HG03432 (cell line): Measurements from ENCODE around the gene GPRASP2.

Experiments used
- ATAC-seq: cut with Tn5 transposase; IDR thresholded peaks from one replicate; pipeline ENCODE4 v1.9.1; 2021; ENCODE audit warnings: mild to moderate bottlenecking, moderate library complexity; ENCODE audit not compliant: unreplicated experiment

GPRASP2 gene

DNA sequence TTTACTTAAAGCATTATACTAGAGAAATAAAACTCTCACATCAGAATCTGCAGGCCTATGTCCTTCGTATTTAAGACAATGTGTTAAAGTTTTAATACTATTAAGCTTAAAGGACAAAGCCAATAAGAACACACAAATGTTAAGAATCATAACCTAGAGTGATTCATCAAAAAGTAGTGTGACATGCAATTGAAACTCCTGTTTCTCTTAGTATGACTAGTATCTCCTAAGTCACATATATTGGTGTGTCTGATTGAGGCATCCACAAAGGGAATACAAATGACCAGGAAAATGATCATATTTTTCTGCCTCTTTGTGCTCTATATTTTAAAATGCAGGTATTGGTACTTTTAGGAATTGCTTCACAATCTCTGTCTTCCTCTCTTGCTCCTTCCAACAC, 32.1 kb downstream of the GPRASP2 start:
- ATAC-seq: no peak

DNA sequence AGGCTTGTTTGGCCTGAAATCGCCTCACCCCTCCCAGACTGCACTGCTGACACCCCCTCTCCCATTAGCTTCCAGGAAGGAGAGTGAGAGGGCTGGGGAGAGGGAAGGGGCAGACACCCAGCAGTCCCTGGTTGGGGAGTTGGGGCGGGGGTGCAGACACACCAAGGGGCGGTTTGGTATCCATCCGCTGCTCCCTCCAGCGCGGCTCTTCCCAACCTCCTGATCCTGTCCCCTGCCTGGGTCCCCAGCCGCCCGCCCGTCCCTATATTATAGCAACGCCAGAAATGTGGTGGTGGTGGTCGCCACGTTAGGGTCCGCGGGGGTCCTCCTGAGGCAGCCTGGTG, 33.2 kb downstream of the GPRASP2 start:
- no peak for ATAC-seq

DNA sequence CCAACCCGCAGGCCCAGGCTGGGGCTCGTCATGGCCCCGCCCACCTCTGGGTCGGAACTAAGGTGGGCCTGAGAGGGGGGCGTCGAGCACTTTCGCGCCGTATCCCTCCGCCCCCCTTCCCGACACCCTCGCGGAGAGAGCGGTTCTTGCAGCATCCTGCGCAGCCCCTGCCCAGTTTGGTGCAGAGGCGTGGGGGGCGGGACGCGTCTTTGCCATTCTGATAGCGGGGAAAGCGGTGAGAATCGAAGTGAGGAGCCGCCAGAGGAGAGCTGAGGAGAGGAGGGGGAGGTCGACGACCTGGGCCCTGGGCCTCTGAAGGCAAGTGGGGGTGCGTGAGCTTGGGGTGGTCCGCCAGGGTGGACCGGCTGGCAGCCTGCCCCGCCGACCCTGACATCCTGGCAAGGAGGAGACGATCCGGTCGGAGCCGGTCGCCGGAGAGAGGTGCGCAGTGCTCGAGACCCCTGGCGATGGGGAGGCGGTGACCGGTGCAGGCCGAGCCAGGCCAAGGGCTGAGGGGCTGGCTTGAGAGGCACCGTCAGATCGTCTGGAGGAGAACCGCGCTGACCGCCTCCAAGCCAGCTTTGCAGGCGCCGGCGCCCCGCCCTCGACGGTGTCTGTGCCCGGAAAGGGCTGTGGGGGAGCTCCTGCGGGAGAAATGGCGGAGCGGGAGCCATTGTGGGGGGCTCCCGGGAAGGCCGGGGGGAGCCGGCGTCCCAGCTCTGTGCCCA, 33.8 kb downstream of the GPRASP2 start:
- peak; percentile 65 for ATAC-seq

DNA sequence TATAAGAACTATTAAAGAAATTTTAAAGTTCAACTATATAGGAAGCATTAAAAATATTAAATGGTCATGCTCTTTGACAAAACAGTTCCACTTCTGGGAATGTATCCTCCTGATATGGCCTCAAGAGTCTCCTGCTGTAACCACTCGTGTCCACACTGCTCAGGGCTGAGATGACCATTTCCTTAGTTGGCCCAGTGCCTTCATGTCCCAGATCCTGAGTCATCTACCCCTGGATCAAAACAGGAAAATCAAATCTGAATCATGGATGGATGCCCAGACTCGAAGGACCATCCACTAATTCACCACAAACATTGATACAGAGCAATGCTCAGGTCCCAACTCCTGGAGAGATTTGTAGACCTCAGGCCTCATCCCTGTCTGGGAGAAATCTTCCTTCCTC, 53.0 kb downstream of the GPRASP2 start:
- no peak for ATAC-seq

DNA sequence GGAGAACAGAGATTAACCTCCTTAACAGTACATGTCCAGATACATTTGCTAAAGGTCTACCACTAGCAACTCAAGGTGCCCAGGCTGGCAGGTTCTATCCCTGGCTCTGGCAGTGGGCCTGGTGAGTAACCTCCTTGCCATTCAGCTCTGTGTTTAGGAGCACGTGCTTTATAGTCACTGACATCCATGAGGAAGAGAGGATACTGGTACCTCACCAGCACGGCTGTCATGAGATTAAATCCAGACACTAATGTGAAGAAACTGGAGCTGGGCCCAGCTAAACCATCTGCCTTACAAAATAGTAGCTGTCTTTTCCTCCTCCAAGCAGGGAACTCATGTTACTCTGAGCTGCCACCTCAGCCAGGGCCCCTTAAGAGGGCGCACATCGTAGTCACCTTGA, 53.6 kb downstream of the GPRASP2 start:
- no peak for ATAC-seq

DNA sequence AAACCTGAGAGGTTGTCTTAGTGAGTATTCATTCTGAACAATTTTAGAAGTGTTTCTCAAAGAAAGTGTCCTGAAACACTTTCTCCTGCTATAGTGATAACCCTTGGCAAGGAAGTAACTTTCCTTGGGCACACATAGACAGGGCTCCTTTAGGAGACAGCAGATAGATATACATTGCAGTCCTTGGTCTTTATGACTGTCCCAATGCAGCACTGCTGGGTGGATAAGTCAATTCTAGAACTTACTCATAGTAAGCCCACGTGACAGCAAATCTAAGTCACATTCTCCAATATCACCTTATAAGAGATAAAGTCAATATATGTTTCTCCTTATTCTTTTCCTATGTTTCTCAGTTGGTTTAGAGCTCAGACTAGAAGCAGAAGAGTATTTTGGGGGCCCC, 55.0 kb downstream of the GPRASP2 start:
- ATAC-seq: no peak
